ENCODE data around the gene RSAD1.
A peak's percentile ranks its signal among the peaks of the same experiment; 100 is the strongest.

Gene RSAD1

DNA sequence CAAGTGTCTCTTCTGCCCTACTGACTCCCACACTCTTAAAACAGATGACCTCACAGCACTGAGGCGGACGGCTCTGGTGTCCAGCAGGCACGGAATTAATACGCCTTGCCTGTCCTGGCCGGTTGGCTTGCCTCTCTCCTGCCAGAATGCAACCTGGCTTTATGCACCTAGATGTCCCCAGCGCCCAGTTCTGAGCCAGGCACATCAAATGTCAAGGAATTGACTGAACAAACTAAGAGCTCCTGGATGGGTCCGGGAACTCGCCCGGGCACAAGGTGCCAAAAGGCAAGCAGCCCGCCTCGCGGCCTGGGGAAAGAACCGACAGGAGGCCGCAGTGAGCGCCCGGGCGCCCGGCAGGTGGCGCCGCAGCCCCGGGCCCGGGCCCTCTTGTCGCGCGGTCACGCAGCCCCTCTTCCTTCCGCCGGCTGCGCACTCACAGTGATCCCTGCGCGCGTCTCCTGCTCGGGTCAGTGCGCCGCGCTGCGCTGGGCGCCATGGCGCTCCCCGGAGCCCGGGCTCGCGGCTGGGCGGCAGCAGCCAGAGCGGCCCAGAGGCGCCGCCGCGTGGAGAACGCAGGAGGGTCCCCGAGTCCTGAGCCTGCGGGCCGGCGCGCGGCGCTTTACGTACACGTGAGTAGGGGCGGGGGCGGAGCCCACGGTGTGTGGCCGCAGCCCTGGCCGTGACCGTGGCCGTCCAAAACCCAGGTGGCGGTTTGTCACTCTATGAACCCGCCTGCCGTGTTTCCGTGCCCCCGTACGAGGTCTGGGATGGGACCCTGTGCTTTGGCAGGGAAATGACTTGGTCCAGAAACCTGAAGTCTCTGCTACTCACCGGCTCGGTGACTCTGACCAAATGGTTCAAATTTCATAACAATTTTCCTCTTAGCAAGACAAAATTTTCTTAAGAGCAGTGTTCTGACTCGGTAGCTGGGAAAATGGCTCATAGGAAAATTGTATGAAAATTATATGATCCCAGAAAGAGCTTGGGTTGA is at the start of gene RSAD1:
TSS of gene RSAD1 (plus strand) at position 470 of the 991 bp plus-strand sequence. CDS start at position 495, 25 bp downstream.
- peak; percentile 83 for DNase-seq (ENCODE audit: low spot score)
- no peak for FAIRE-seq

GRCh38 chr17:50429793-50430192 is 48.9 kb upstream of the RSAD1 start:
- DNase-seq (ENCODE audit: low spot score): no peak
- FAIRE-seq: no peak

- DNase-seq (ENCODE audit: low spot score): no peak
- no peak for FAIRE-seq
Observed at GRCh38 chr17:50430821-50431618, 47.6 kb upstream of the RSAD1 start.

GRCh38 chr17:50432125-50432762 is 46.4 kb upstream of the RSAD1 start:
- DNase-seq (ENCODE audit: low spot score): peak; percentile 41
- peak; percentile 62 for FAIRE-seq

DNA sequence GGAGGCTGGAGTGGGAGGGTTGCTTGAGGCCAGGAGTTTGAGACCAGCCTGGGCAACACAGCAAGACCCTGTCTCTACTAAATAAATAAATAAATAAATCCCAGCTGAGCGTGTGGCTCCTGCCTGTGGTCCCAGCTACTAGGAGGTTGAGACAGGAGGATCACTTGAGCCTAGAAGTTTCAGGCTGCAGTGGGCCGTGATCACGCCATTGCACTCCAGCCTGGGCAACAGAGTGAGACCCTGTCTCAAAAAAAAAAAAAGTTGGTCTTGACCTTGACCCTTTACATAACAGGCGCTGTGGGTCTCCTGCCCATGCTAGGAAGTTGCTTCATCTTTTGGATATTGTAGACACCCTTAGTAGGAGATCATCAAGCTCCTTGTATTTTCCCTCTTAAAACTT is 41.3 kb upstream of the RSAD1 start:
- no peak for DNase-seq (ENCODE audit: low spot score)
- FAIRE-seq: no peak

DNA sequence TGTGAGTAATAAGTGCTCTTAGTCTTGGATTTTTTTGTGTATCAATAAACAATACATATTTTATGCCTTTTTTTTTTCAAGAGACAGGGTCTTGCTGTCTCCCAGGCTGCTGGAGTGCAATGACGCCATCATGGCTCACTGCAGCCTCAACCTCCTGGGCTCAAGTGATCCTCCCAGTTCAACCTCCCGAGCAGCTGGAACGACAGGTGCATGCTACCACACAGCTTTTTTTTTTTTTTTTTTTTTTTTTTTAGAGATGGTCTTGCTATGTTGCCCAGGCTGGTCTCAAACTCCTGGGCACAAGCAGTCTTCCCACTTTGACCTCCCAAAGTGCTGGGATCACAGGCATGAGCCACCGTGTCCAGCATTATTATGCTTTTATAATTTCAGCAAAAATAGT is 39.7 kb upstream of the RSAD1 start:
- no peak for DNase-seq (ENCODE audit: low spot score)
- FAIRE-seq: no peak

DNA sequence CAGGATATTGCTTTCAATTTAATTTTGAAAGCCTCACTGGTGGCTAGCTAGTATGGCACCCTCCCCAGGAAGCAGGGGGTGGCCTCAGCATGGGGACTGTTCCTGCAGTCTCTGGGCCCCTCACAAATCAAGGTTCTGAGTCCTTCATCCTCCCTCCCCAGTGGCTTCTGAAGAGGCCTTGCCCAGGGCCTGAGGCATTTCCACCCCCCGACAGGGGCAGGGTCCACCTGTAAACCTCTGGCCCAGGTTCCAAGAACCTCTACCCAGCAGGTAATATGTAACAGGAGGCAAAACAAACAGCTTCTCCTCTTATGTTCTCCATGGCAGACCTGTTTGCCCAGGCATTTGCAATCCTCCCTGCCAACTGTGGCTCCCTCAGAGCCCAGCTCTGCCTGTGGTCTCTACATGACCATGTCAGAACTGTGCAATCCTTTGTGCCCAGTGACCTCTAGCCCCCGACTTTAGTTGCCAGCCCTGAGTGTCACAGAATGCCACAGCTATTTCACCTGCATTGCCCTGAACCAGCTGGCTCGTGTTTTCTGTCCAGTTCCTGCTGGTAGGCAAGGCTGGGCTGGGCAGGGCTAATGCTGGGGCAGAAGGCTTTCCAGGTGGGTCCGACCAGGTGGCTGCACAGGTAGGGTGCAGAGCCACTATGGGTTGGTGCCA is 38.4 kb upstream of the RSAD1 start:
- FAIRE-seq (no peak), DNase-seq (ENCODE audit: low spot score) (no peak)

- FAIRE-seq: no peak
- no peak for DNase-seq (ENCODE audit: low spot score)
Observed at GRCh38 chr17:50440838-50441829, 37.5 kb upstream of the RSAD1 start.

GRCh38 chr17:50443505-50443974 is 35.1 kb upstream of the RSAD1 start:
- DNase-seq (ENCODE audit: low spot score) (no peak), FAIRE-seq (no peak)

GRCh38 chr17:50444841-50445715 is 33.6 kb upstream of the RSAD1 start:
- DNase-seq (ENCODE audit: low spot score) (no peak), FAIRE-seq (no peak)

- DNase-seq (ENCODE audit: low spot score) (no peak), FAIRE-seq (no peak)
Observed at GRCh38 chr17:50445730-50446325, 32.8 kb upstream of the RSAD1 start.

DNA sequence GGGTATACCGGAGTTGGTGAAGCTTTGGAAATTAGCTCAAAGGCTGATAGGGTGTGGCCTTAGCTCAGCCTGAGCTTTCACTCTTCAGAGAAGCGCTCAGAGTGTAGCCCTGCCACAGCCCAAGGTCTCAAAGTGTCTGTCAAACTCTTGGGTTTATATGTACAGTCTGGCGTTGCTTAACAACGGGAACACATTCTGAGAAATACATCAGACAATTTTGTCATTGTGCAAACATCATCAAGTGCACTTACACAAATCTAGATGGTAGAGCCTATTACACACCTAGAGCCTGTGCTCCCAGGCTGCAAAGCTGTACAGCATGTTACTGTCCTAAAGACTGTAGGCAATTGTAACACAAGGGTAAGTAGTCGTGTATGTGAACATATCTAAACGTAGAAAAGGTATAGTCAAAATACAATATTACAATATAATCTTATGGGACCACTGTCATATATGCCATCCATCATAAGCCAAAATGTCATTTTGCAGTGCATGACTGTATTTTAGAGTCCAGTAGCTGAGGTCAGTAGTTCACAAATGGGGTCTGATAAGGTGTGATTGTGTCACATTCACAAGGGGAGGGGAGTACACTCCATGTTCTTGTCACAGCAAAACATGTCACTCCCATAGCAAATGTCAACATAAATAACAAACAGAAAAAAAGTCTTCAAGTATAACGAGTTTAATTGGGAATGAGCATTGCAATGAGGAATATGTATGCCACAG is 30.6 kb upstream of the RSAD1 start:
- DNase-seq (ENCODE audit: low spot score): no peak
- FAIRE-seq: no peak

DNA sequence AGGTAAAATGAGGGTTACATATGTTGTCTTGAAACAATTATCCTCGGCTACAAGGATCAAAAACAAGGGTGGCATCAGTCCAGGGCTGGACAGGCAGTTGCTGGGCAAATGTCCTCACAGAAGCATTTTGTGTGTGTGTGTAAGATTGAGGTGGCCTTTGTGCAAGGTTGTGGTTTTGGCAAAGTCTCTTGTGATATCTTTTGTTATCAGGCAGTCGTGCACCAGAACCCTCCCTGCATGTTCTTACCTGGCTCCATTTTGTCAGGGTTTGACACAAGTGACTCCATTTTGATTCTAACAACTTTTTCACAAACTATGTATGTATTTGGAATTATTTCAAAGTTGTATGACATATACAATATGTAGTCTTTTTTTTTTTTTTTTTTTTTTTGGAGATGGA is 30.0 kb upstream of the RSAD1 start:
- no peak for DNase-seq (ENCODE audit: low spot score)
- FAIRE-seq: no peak

DNA sequence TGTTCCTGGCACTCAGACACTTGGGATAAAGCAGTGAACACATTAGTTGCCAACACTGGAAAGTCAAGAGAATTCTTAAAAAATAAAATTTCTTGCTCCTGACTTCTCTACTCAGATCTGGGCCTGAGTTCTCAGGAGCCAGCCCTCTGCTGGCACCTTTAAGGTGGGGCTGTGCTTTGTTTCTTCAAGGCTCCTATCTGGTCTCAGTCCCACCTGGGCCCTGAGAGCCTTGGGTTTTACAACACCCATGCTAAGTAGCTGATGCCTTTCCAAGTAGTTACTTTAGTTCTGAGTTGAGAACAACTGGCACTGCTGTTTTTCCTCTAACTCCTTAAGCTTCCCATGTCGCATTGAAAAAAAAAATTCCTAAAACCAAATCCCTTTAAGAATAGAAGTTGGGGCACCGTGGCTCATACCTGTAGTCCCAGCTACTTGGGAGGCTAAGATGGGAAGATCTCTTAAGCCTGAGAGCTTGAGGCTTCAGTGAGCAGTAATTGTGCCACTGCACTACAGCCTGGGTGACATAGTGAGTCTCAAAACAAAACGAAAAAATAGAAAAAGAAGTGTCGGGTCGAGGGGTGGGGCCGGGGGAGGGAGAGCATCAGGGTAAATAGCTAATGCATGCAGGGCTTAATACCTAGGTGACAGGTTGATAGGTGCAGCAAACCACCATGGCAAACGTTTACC is 26.6 kb upstream of the RSAD1 start:
- DNase-seq (ENCODE audit: low spot score): no peak
- FAIRE-seq: no peak

- FAIRE-seq (no peak), DNase-seq (ENCODE audit: low spot score) (no peak)
Observed at GRCh38 chr17:50452630-50453300, 25.9 kb upstream of the RSAD1 start.

GRCh38 chr17:50453901-50454300 is 24.8 kb upstream of the RSAD1 start:
- FAIRE-seq: no peak

DNA sequence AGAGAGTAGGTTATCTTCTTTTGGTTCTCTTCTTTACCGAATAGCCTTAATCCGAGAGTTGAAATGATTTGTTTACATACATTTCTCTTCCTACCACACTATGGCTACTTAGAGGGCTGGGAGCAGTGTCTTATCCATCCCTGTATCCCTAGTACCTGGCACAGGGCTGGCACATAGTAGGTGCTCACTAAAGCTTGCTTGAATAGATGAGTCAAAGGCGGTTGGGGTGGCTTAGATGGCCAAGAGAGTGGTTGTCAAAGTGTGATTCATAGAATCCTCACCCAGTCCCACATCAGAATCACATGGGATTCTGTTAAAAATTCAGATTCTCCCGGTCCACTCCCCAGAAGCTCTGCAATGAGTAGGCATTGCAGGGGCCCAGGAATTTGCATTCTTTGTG is 21.0 kb upstream of the RSAD1 start:
- FAIRE-seq: no peak
- no peak for DNase-seq (ENCODE audit: low spot score)

More at GRCh38 chr17:50453901-50454300, 24.8 kb upstream of the RSAD1 start:
- no peak for DNase-seq (ENCODE audit: low spot score)
